Measurements from ENCODE around the gene ERVW-1. TPM values are rescaled to one million over a fixed set of nuclear protein-coding genes. Genes with fewer than 3 reads are reported as not detected.

The ERVW-1 gene
- polyA plus RNA-seq, 3 donors = not detected

- no peak overlapping the region for H3K9ac ChIP-seq (ENCODE audit: insufficient read depth, low read length, poor library complexity, severe bottlenecking)
- Mint-ChIP-seq H3K36me3 (peaks cover 15 to 29% of the 10 kb centered on the region in 2 donors), H3K27ac (no peak overlapping the region), H3K9me3 (no peaks in the 10 kb centered on the region), H3K4me1 (no peaks in the 10 kb centered on the region), H3K27me3 (ENCODE audit: low read depth in 3 of 3) (no peaks in the 10 kb centered on the region), H3K4me3 (no peak overlapping the region)
- WGBS (ENCODE audit: insufficient coverage) = no CpG with 5 or more reads among the region's 3 CpGs
- no peak overlapping the region for H3K4me3 ChIP-seq (replicated peaks in 1 of 3; ENCODE audit: low read depth in 2 of 3, low read length in 3 of 3)
- no peak for DNase-seq
- H3K9me3 ChIP-seq (replicated peaks in 1 of 2; ENCODE audit: control insufficient read depth in 1 of 2, insufficient read depth in 1 of 2, low read length in 2 of 2) = no peaks in the 10 kb centered on the region
- no peak overlapping the region for H2AFZ ChIP-seq (ENCODE audit: insufficient read depth, low read depth, low read length, poor library complexity, severe bottlenecking)
- no peaks in the 10 kb centered on the region for H3K27me3 ChIP-seq (ENCODE audit: control insufficient read depth in 2 of 2, insufficient read depth in 2 of 2, low read length in 2 of 2)
- intact Hi-C loops (cut with micrococcal nuclease) = no loop called here
- H3K79me2 ChIP-seq (ENCODE audit: insufficient read depth, low read length) = no peaks in the 10 kb centered on the region
- no peak for TF ChIP-seq CTCF (IDR thresholded peaks at IDR 0.05)
- no peaks in the 10 kb centered on the region for H4K20me1 ChIP-seq (ENCODE audit: insufficient read depth, low read length)
- H3K36me3 ChIP-seq (replicated peaks in 1 of 2; ENCODE audit: control insufficient read depth in 1 of 2, insufficient read depth in 2 of 2, low read length in 2 of 2) = peaks cover 9 to 29% of the 10 kb centered on the region in 2 donors
- H3K4me2 ChIP-seq (replicated peaks; ENCODE audit: extremely low read depth, low read length, poor library complexity, severe bottlenecking) = no peak overlapping the region
- no peak overlapping the region for H3K27ac ChIP-seq (ENCODE audit: low read depth in 1 of 2, low read length in 2 of 2)
- H3K4me1 ChIP-seq (ENCODE audit: control insufficient read depth in 1 of 2, insufficient read depth in 2 of 2, low read length in 2 of 2) = no peaks in the 10 kb centered on the region
Observed at GRCh38 chr7:92513167-92513902, 35.6 kb upstream of the ERVW-1 start.

GRCh38 chr7:92508946-92509345 is 31.2 kb upstream of the ERVW-1 start:
- Mint-ChIP-seq H3K9me3 (no peaks in the 10 kb centered on the region), H3K4me3 (no peak overlapping the region), H3K4me1 (no peaks in the 10 kb centered on the region), H3K27me3 (ENCODE audit: low read depth in 3 of 3) (no peaks in the 10 kb centered on the region), H3K36me3 (peaks cover 19% of the 10 kb centered on the region in 2 donors), H3K27ac (no peak overlapping the region)
- H3K27me3 ChIP-seq (ENCODE audit: control insufficient read depth in 2 of 2, insufficient read depth in 2 of 2, low read length in 2 of 2) = no peaks in the 10 kb centered on the region
- peaks cover 5 to 24% of the 10 kb centered on the region in 2 donors for H3K36me3 ChIP-seq (replicated peaks in 1 of 2; ENCODE audit: control insufficient read depth in 1 of 2, insufficient read depth in 2 of 2, low read length in 2 of 2)
- H3K4me2 ChIP-seq (replicated peaks; ENCODE audit: extremely low read depth, low read length, poor library complexity, severe bottlenecking) = no peak overlapping the region
- no peaks in the 10 kb centered on the region for H3K4me1 ChIP-seq (ENCODE audit: control insufficient read depth in 1 of 2, insufficient read depth in 2 of 2, low read length in 2 of 2)
- no peak overlapping the region for H3K9ac ChIP-seq (ENCODE audit: insufficient read depth, low read length, poor library complexity, severe bottlenecking)
- H3K79me2 ChIP-seq (ENCODE audit: insufficient read depth, low read length) = no peaks in the 10 kb centered on the region
- H2AFZ ChIP-seq (ENCODE audit: insufficient read depth, low read depth, low read length, poor library complexity, severe bottlenecking) = no peak overlapping the region
- no peak for DNase-seq
- no peak overlapping the region for H3K27ac ChIP-seq (ENCODE audit: low read depth in 1 of 2, low read length in 2 of 2)
- H3K4me3 ChIP-seq (replicated peaks in 1 of 3; ENCODE audit: low read depth in 2 of 3, low read length in 3 of 3) = no peak overlapping the region
- no CpG with 5 or more reads among the region's 5 CpGs for WGBS (ENCODE audit: insufficient coverage)
- TF ChIP-seq CTCF (IDR thresholded peaks at IDR 0.05) = no peak
- intact Hi-C loops (cut with micrococcal nuclease) = no loop called here
- no peaks in the 10 kb centered on the region for H3K9me3 ChIP-seq (replicated peaks in 1 of 2; ENCODE audit: control insufficient read depth in 1 of 2, insufficient read depth in 1 of 2, low read length in 2 of 2)
- H4K20me1 ChIP-seq (ENCODE audit: insufficient read depth, low read length) = no peaks in the 10 kb centered on the region

All from CD14-positive monocyte (primary cell).